SK-N-SH (cell line): ENCODE measurements around the gene IL32. TPM values are rescaled to one million over a fixed set of nuclear protein-coding genes. Genes with fewer than 3 reads are reported as not detected.

Experiments
- CTCF ChIA-PET: fragments of 300-600, 350-600 bp; formaldehyde crosslinking; extraction: SDS; loops from one replicate; lab custom pipeline; 2021; lab: Yijun Ruan, JAX
- POLR2A ChIA-PET: fragments of 350-600 bp; sonication (Branson Sonifier 250); formaldehyde crosslinking; extraction: SDS; loops from one replicate; lab custom pipeline; 2020; ENCODE audit warnings: antibody characterized with exemption, inconsistent platforms; lab: Yijun Ruan, JAX
- DNase-seq: peaks from one replicate; pipeline ENCODE4 v3.0.0; 2012
- H2AFZ ChIP-seq: fragments of 200-600 bp; sonication (generic); 2 replicates; pipeline ENCODE4 v1.8.1; 2016; ENCODE audit warnings: antibody characterized with exemption, mild to moderate bottlenecking, low read depth
- H3F3A ChIP-seq: fragments of 200-600 bp; sonication (generic); replicated peaks from 2 replicates; pipeline ENCODE3; 2016; ENCODE audit warnings: antibody characterized with exemption, mild to moderate bottlenecking; ENCODE audit not compliant: insufficient read depth
- H3K27ac ChIP-seq, 2 experiments: fragments of 200-500 bp in 1 of 2; fragments of 200-600 bp in 1 of 2; sonication (Bioruptor generic) in 1 of 2; sonication (generic), shearing (Covaris generic) in 1 of 2; 2 replicates each; pipeline versions ENCODE4 v1.5.1 to v1.6.1; 2014 to 2016; ENCODE audit warnings: low read depth in 2 of 2, inconsistent platforms in 1 of 2, low read length in 1 of 2, mild to moderate bottlenecking in 1 of 2, mixed read lengths in 1 of 2
- H3K27me3 ChIP-seq: fragments of 200-600 bp; sonication (generic), shearing (Covaris generic); 2 replicates; pipeline ENCODE4 v1.6.1; 2016; ENCODE audit warnings: mixed run types; ENCODE audit not compliant: insufficient read depth
- H3K36me3 ChIP-seq, 2 experiments: fragments of 200-500 bp in 1 of 2; fragments of 200-600 bp in 1 of 2; sonication (Bioruptor generic) in 1 of 2; sonication (generic) in 1 of 2; replicated peaks in 1 of 2; 2 replicates each; pipeline versions ENCODE3 to v1.5.1; 2014 to 2016; ENCODE audit warnings: low read length in 1 of 2, mild to moderate bottlenecking in 1 of 2; ENCODE audit not compliant: insufficient read depth in 2 of 2, control insufficient read depth in 1 of 2
- H3K4me1 ChIP-seq, 2 experiments: fragments of 200-500 bp in 1 of 2; fragments of 200-600 bp in 1 of 2; sonication (Bioruptor generic) in 1 of 2; sonication (generic), shearing (Covaris generic) in 1 of 2; 2 replicates each; pipeline versions ENCODE4 v1.5.1 to v1.6.1; 2014 to 2016; ENCODE audit warnings: low read depth in 1 of 2, low read length in 1 of 2, mixed run types in 1 of 2; ENCODE audit not compliant: insufficient read depth in 2 of 2, control insufficient read depth in 1 of 2
- H3K4me2 ChIP-seq: fragments of 200-600 bp; sonication (generic), shearing (Covaris generic); 2 replicates; pipeline ENCODE4 v1.6.1; 2017; ENCODE audit warnings: mixed run types
- H3K4me3 ChIP-seq, 2 experiments: fragments of 200-500 bp in 1 of 2; fragments of 200-600 bp in 1 of 2; sonication (Bioruptor generic) in 1 of 2; sonication (generic), shearing (Covaris generic) in 1 of 2; 2 replicates each; pipeline versions ENCODE4 v1.5.1 to v1.8.1; 2014 to 2016; ENCODE audit warnings: low read depth in 2 of 2, inconsistent platforms in 1 of 2, low read length in 1 of 2, mild to moderate bottlenecking in 1 of 2, mixed read lengths in 1 of 2, moderate library complexity in 1 of 2
- H3K79me2 ChIP-seq: fragments of 200-600 bp; sonication (generic); 2 replicates; pipeline ENCODE4 v1.8.1; 2017; ENCODE audit warnings: mild to moderate bottlenecking; ENCODE audit not compliant: insufficient read depth
- H3K9ac ChIP-seq: fragments of 200-600 bp; sonication (generic); 2 replicates; pipeline ENCODE4 v1.6.1; 2017; ENCODE audit warnings: mixed run types
- H3K9me2 ChIP-seq: fragments of 200-600 bp; sonication (generic); 2 replicates; pipeline ENCODE4 v1.6.1; 2017; ENCODE audit warnings: mixed run types
- H3K9me3 ChIP-seq: fragments of 200-600 bp; sonication (generic); 2 replicates; pipeline ENCODE4 v1.6.1; 2017; ENCODE audit warnings: mixed run types, mild to moderate bottlenecking, moderate library complexity
- H4K20me1 ChIP-seq: fragments of 200-600 bp; sonication (generic); 2 replicates; pipeline ENCODE4 v1.6.1; 2017; ENCODE audit warnings: mild to moderate bottlenecking, mixed run types; ENCODE audit not compliant: insufficient read depth
- CHD2 ChIP-seq: fragments of 150-350 bp; IDR thresholded peaks from 2 replicates; pipeline ENCODE4 v1.6.1; 2018; ENCODE audit warnings: low read length; ENCODE audit not compliant: partially characterized antibody
- CTCF ChIP-seq: fragments of 200-600 bp; sonication (generic); IDR thresholded peaks from 2 replicates; pipeline ENCODE4 v1.6.1; 2017; ENCODE audit warnings: antibody characterized with exemption, mild to moderate bottlenecking, moderate library complexity
- ELF1 ChIP-seq: IDR thresholded peaks from 2 replicates; pipeline ENCODE4 v1.4.0; 2012
- EP300 ChIP-seq, 2 experiments: IDR thresholded peaks; 2 replicates each; pipeline versions ENCODE4 v1.4.0 to v1.6.1; 2012; ENCODE audit warnings: borderline replicate concordance in 1 of 2, low read depth in 1 of 2, low read length in 1 of 2
- EZH2phosphoT487 ChIP-seq: fragments of 200-600 bp; sonication (generic); IDR thresholded peaks from 2 replicates; pipeline ENCODE4 v1.6.1; 2017; ENCODE audit warnings: low read depth, mixed run types, mild to moderate bottlenecking, antibody characterized with exemption, moderate library complexity, borderline replicate concordance
- FOSL2 ChIP-seq: IDR thresholded peaks from 2 replicates; pipeline ENCODE4 v1.4.0; 2012; ENCODE audit warnings: low read depth, mild to moderate bottlenecking, moderate library complexity, borderline replicate concordance
- FOXJ3 ChIP-seq: sonication (generic); formaldehyde crosslinking; IDR thresholded peaks from 2 replicates; pipeline ENCODE4 v1.5.1; 2020; ENCODE audit warnings: mild to moderate bottlenecking, missing genetic modification reagents
- FOXM1 ChIP-seq: IDR thresholded peaks from 2 replicates; pipeline ENCODE4 v1.4.0; 2012; ENCODE audit warnings: low read depth, mild to moderate bottlenecking
- GABPA ChIP-seq: IDR thresholded peaks from 2 replicates; pipeline ENCODE4 v1.4.0; 2012; ENCODE audit warnings: low read depth, mild to moderate bottlenecking
- JUND ChIP-seq: IDR thresholded peaks from 2 replicates; pipeline ENCODE4 v1.4.0; 2012
- MAX ChIP-seq: IDR thresholded peaks from 2 replicates; pipeline ENCODE4 v1.4.0; 2012; ENCODE audit warnings: low read depth
- MEF2A ChIP-seq: IDR thresholded peaks from 2 replicates; pipeline ENCODE4 v1.4.0; 2012; ENCODE audit warnings: low read depth, borderline replicate concordance
- NFIC ChIP-seq: IDR thresholded peaks from 2 replicates; pipeline ENCODE4 v1.4.0; 2012; ENCODE audit warnings: borderline replicate concordance
- NRF1 ChIP-seq: IDR thresholded peaks from 2 replicates; pipeline ENCODE4 v1.6.1; 2012; ENCODE audit warnings: low read depth, mild to moderate bottlenecking, low read length
- PBX3 ChIP-seq: IDR thresholded peaks from 2 replicates; pipeline ENCODE4; 2012
- POLR2AphosphoS5 ChIP-seq: IDR thresholded peaks from 2 replicates; pipeline ENCODE4 v1.6.1; 2012; ENCODE audit warnings: low read depth, low read length
- REST ChIP-seq: IDR thresholded peaks from 2 replicates; pipeline ENCODE4 v1.6.1; 2012; ENCODE audit warnings: mild to moderate bottlenecking, low read depth, low read length, moderate library complexity
- RFX5 ChIP-seq: IDR thresholded peaks from 2 replicates; pipeline ENCODE4 v1.6.1; 2012; ENCODE audit warnings: mild to moderate bottlenecking, improper control_type of control experiment, low read length
- RXRA ChIP-seq: IDR thresholded peaks from 2 replicates; pipeline ENCODE4 v1.4.0; 2012; ENCODE audit warnings: low read depth, mild to moderate bottlenecking, borderline replicate concordance
- SIN3A ChIP-seq: IDR thresholded peaks from 2 replicates; pipeline ENCODE4 v1.6.1; 2012; ENCODE audit warnings: low read depth, mild to moderate bottlenecking, low read length, moderate library complexity, borderline replicate concordance
- TAF1 ChIP-seq: IDR thresholded peaks from 2 replicates; pipeline ENCODE4 v1.6.1; 2012; ENCODE audit warnings: low read depth, mild to moderate bottlenecking, low read length, moderate library complexity, borderline replicate concordance
- TCF12 ChIP-seq: IDR thresholded peaks from 2 replicates; pipeline ENCODE4 v1.4.0; 2012
- TEAD4 ChIP-seq: IDR thresholded peaks from 2 replicates; pipeline ENCODE4 v1.4.0; 2012; ENCODE audit warnings: mild to moderate bottlenecking, borderline replicate concordance; ENCODE audit not compliant: insufficient read depth
- USF2 ChIP-seq: fragments of 150-350 bp; IDR thresholded peaks from 2 replicates; pipeline ENCODE4 v1.6.1; 2017; ENCODE audit warnings: antibody characterized with exemption, low read length, low read depth, borderline replicate concordance
- YY1 ChIP-seq: IDR thresholded peaks from 2 replicates; pipeline ENCODE4 v1.4.0; 2012; ENCODE audit warnings: low read depth, mild to moderate bottlenecking
- WGBS: methylation state at CpG from one replicate; pipeline ENCODE4 v1.1.6; 2017; ENCODE audit warnings: low lambda C conversion rate; 5-methylcytosine and 5-hydroxymethylcytosine counted together
- polyA plus RNA-seq, 3 experiments: library from polyadenylated mRNA; depleted of rRNA; stranded (reverse); fragments of >200 nt; gene quantifications; 2 replicates each; pipeline ENCODE4 v1.2.3, GENCODE V29; 2012

IL32 gene
- polyA plus RNA-seq, 1 of the 3 experiments (the other 2 are of a cell fraction) = 26.4 TPM

GRCh38 chr16:3020604-3021448 is 44.6 kb upstream of the IL32 start:
- H4K20me1 ChIP-seq = peaks cover 8% of the 10 kb centered on the region
- peak overlapping the region; percentile 80 to 88 for H3K4me3 ChIP-seq
- TF ChIP-seq PBX3 = peak; percentile 77
- peak; percentile 27; the same call in 1 of the 2 replicates for TF ChIP-seq SIN3A
- peak; percentile 69 for TF ChIP-seq REST
- peak; percentile 98 for TF ChIP-seq FOSL2
- no peak for TF ChIP-seq CTCF
- TF ChIP-seq TAF1 = peak; percentile 53; the same call in 1 of the 2 replicates
- peak; percentile 98 for TF ChIP-seq RXRA
- TF ChIP-seq GABPA = peak; percentile 50
- no peak for TF ChIP-seq YY1
- TF ChIP-seq NFIC = peak; percentile 100
- TF ChIP-seq USF2 = no peak
- TF ChIP-seq FOXM1 = 0 out of 2 replicates have a peak, but pooled peaks have one; percentile 47
- TF ChIP-seq JUND = peak; percentile 99
- TF ChIP-seq POLR2AphosphoS5 = 0 out of 2 replicates have a peak, but pooled peaks have one; percentile 45
- peak; percentile 9; the same call in 1 of the 2 replicates for TF ChIP-seq ELF1
- TF ChIP-seq NRF1 = no peak
- peak; percentile 96 for TF ChIP-seq MAX
- peak; percentile 98 for TF ChIP-seq TEAD4
- TF ChIP-seq EP300 (IDR thresholded peaks at IDR 0.05; ENCODE audit: borderline replicate concordance in 1 of 2, low read depth in 1 of 2, low read length in 1 of 2) = peak in 1 of 2 experiments; percentile 94; a peak in 2 of 4 replicates
- TF ChIP-seq TCF12 = peak; percentile 80
- TF ChIP-seq RFX5 = no peak
- TF ChIP-seq FOXJ3 (CRISPR knock-in tag) = no peak
- TF ChIP-seq EZH2phosphoT487 = no peak
- TF ChIP-seq MEF2A = peak; percentile 68; the same call in 1 of the 2 replicates
- TF ChIP-seq CHD2 = peak; percentile 11
- TF ChIP-seq, all 33 proteins: peak for 18
- peaks cover 42% of the 10 kb centered on the region for H3F3A ChIP-seq
- ChIA-PET POLR2A (interaction anchor here (1.3 to 1.4 kb wide), 2 partner anchors 11 to 17 kb away, joined by 4 to 8 read pairs; no protein-coding TSS in a partner anchor), CTCF (interaction anchor here (0.9 to 8.5 kb wide), 9 partner anchors 9 to 153 kb away, joined by 3 to 111 read pairs (median 3); partner anchors contain the start of gene CLDN9)
- H3K27ac ChIP-seq = peak overlapping the region; percentile 87 to 99
- peak; percentile 72 for DNase-seq
- no peaks in the 10 kb centered on the region for H3K27me3 ChIP-seq
- no peaks in the 10 kb centered on the region for H3K9me3 ChIP-seq
- 2% methylated on average over 17 of the region's 57 CpGs for WGBS
- peaks cover 6 to 16% of the 10 kb centered on the region in 2 experiments for H3K36me3 ChIP-seq
- H3K4me1 ChIP-seq = peaks cover 8 to 33% of the 10 kb centered on the region in 2 experiments; a peak in 3 of 4 replicates
- H3K9me2 ChIP-seq = no peaks in the 10 kb centered on the region
- peak overlapping the region; percentile 99 for H3K4me2 ChIP-seq
- no peak overlapping the region for H2AFZ ChIP-seq
- H3K9ac ChIP-seq = peak overlapping the region; percentile 100
- H3K79me2 ChIP-seq = peaks cover 11% of the 10 kb centered on the region; the same call in 1 of the 2 replicates
